H9 (cell line): ENCODE data around the gene TASOR2. TPM values are rescaled to one million over a fixed set of nuclear protein-coding genes. Genes with fewer than 3 reads are reported as not detected.

Source experiments
- DNase-seq: peaks from one replicate; pipeline ENCODE4 v3.0.0-alpha.2; 2017
- H2AFZ ChIP-seq: one replicate; pipeline ENCODE4 v1.6.1; 2013; ENCODE audit warnings: mild to moderate bottlenecking, low read length, control low read depth, moderate library complexity
- H2AK5ac ChIP-seq: 2 replicates; pipeline ENCODE4 v1.6.1; 2013; ENCODE audit warnings: low read length, control low read depth, mixed read lengths; ENCODE audit not compliant: insufficient read length
- H2BK120ac ChIP-seq: one replicate; pipeline ENCODE4 v1.6.1; 2013; ENCODE audit warnings: low read depth, mild to moderate bottlenecking, low read length, control low read depth, inconsistent platforms; ENCODE audit not compliant: poor library complexity, severe bottlenecking
- H2BK12ac ChIP-seq: 2 replicates; pipeline ENCODE4 v1.6.1; 2013; ENCODE audit warnings: low read length, control low read depth, mixed read lengths, low read depth; ENCODE audit not compliant: insufficient read length
- H2BK15ac ChIP-seq: 2 replicates; pipeline ENCODE4 v1.6.1; 2013; ENCODE audit warnings: low read depth, low read length, control low read depth
- H2BK20ac ChIP-seq: one replicate; pipeline ENCODE4 v1.6.1; 2013; ENCODE audit warnings: low read depth, mild to moderate bottlenecking, low read length, control low read depth, inconsistent platforms; ENCODE audit not compliant: poor library complexity, severe bottlenecking
- H2BK5ac ChIP-seq: 2 replicates; pipeline ENCODE4 v1.6.1; 2013; ENCODE audit warnings: low read length, control low read depth, mixed read lengths; ENCODE audit not compliant: insufficient read length
- H3K14ac ChIP-seq: 2 replicates; pipeline ENCODE4 v1.6.1; 2013; ENCODE audit warnings: low read length, control low read depth; ENCODE audit not compliant: insufficient read depth
- H3K18ac ChIP-seq: 2 replicates; pipeline ENCODE4 v1.6.1; 2013; ENCODE audit warnings: low read depth, mild to moderate bottlenecking, mixed read lengths, low read length, control low read depth; ENCODE audit not compliant: insufficient read length
- H3K23ac ChIP-seq: 2 replicates; pipeline ENCODE4 v1.6.1; 2013; ENCODE audit warnings: low read length, control low read depth, mixed read lengths, low read depth; ENCODE audit not compliant: insufficient read length
- H3K23me2 ChIP-seq: 2 replicates; pipeline ENCODE4 v1.6.1; 2013; ENCODE audit warnings: low read depth, mild to moderate bottlenecking, mixed read lengths, low read length, control low read depth; ENCODE audit not compliant: insufficient read length, poor library complexity, severe bottlenecking
- H3K27ac ChIP-seq: 2 replicates; pipeline ENCODE4 v1.5.1; 2013; ENCODE audit warnings: low read length, control low read depth, mixed read lengths, low read depth; ENCODE audit not compliant: insufficient read length
- H3K27me3 ChIP-seq: 2 replicates; pipeline ENCODE4 v1.6.1; 2013; ENCODE audit warnings: low read length, control low read depth, inconsistent platforms; ENCODE audit not compliant: insufficient read depth
- H3K4ac ChIP-seq: 2 replicates; pipeline ENCODE4 v1.6.1; 2013; ENCODE audit warnings: low read depth, mild to moderate bottlenecking, control low read depth, inconsistent platforms, low read length, moderate library complexity
- H3K4me1 ChIP-seq: 2 replicates; pipeline ENCODE4 v1.6.1; 2013; ENCODE audit warnings: low read length, control low read depth, inconsistent platforms; ENCODE audit not compliant: insufficient read depth
- H3K4me2 ChIP-seq: 2 replicates; pipeline ENCODE4 v1.6.1; 2013; ENCODE audit warnings: low read length, control low read depth, mixed read lengths; ENCODE audit not compliant: insufficient read length, insufficient read depth
- H3K56ac ChIP-seq: 2 replicates; pipeline ENCODE4 v1.6.1; 2013; ENCODE audit warnings: low read depth, mild to moderate bottlenecking, mixed read lengths, low read length, control low read depth; ENCODE audit not compliant: insufficient read length
- H3K79me1 ChIP-seq: 2 replicates; pipeline ENCODE4 v1.6.1; 2013; ENCODE audit warnings: low read depth, mild to moderate bottlenecking, moderate library complexity, low read length, control low read depth, inconsistent platforms; ENCODE audit not compliant: insufficient read depth, poor library complexity, severe bottlenecking
- H3K79me2 ChIP-seq: 2 replicates; pipeline ENCODE4 v1.6.1; 2013; ENCODE audit warnings: low read length, control low read depth, inconsistent platforms; ENCODE audit not compliant: insufficient read depth
- H3K9ac ChIP-seq: 2 replicates; pipeline ENCODE4 v1.6.1; 2013; ENCODE audit warnings: low read length, control low read depth, mixed read lengths; ENCODE audit not compliant: insufficient read length; ENCODE audit errors: extremely low read depth
- H3K9me3 ChIP-seq: one replicate; pipeline ENCODE4 v1.6.1; 2013; ENCODE audit warnings: low read depth, low read length, inconsistent platforms; ENCODE audit not compliant: control insufficient read depth
- H3T11ph ChIP-seq: one replicate; pipeline ENCODE4 v1.6.1; 2013; ENCODE audit warnings: mild to moderate bottlenecking, low read length, control low read depth, inconsistent platforms
- H4K20me1 ChIP-seq: one replicate; pipeline ENCODE4 v1.6.1; 2013; ENCODE audit not compliant: control insufficient read depth, insufficient read length, insufficient read depth
- H4K5ac ChIP-seq: 2 replicates; pipeline ENCODE4 v1.6.1; 2013; ENCODE audit warnings: low read depth, mild to moderate bottlenecking, mixed read lengths, low read length, control low read depth; ENCODE audit not compliant: insufficient read length
- H4K8ac ChIP-seq: replicated peaks from 2 replicates; pipeline ENCODE4 v1.6.1; 2013; ENCODE audit warnings: low read length, control low read depth, mixed read lengths, low read depth; ENCODE audit not compliant: insufficient read length
- H4K91ac ChIP-seq: 2 replicates; pipeline ENCODE4 v1.6.1; 2013; ENCODE audit warnings: low read depth, mild to moderate bottlenecking, moderate library complexity, mixed read lengths, low read length, control low read depth; ENCODE audit not compliant: insufficient read length
- H3K27ac Mint-ChIP-seq, 3 experiments: 2 replicates in 2 of 3; 3 replicates in 1 of 3; pipeline ENCODE4 v1.8.0; 2020 to 2021; ENCODE audit warnings: mixed read lengths in 3 of 3, mild to moderate bottlenecking in 1 of 3, moderate library complexity in 1 of 3
- H3K27me3 Mint-ChIP-seq: 2 replicates; pipeline ENCODE4 v1.8.0; 2021; ENCODE audit warnings: low read depth, mild to moderate bottlenecking, moderate library complexity, mixed read lengths
- H3K36me3 Mint-ChIP-seq, 3 experiments: 2 replicates in 2 of 3; 3 replicates in 1 of 3; pipeline ENCODE4 v1.8.0; 2020 to 2021; ENCODE audit warnings: low read depth in 3 of 3, mixed read lengths in 3 of 3; ENCODE audit not compliant: insufficient read depth in 1 of 3
- H3K4me1 Mint-ChIP-seq, 2 experiments: 2 replicates each; pipeline ENCODE4 v1.8.0; 2020; ENCODE audit warnings: mixed read lengths in 2 of 2
- H3K4me3 Mint-ChIP-seq, 2 experiments: 2 replicates in 1 of 2; 3 replicates in 1 of 2; pipeline ENCODE4 v1.8.0; 2020 to 2021; ENCODE audit warnings: mild to moderate bottlenecking in 2 of 2, mixed read lengths in 2 of 2, moderate library complexity in 1 of 2
- H3K9me3 Mint-ChIP-seq, 2 experiments: 2 replicates in 1 of 2; 3 replicates in 1 of 2; pipeline ENCODE4 v1.8.0; 2020; ENCODE audit warnings: mild to moderate bottlenecking in 2 of 2, mixed read lengths in 2 of 2, moderate library complexity in 1 of 2
- WGBS: extraction: QIAGEN DNeasy Blood & Tissue Kit; methylation state at CpG from one replicate; pipeline ENCODE4 v1.1.7; 2013; ENCODE audit warnings: missing lambda C conversion rate, low lambda C conversion rate, mixed read lengths; ENCODE audit not compliant: insufficient read length; ENCODE audit errors: extremely low coverage; 5-methylcytosine and 5-hydroxymethylcytosine counted together
- total RNA-seq: library from RNA; stranded (reverse); gene quantifications from 2 replicates; pipeline ENCODE4 v1.2.1, GENCODE V29; 2021
- TF ChIP-seq, protein P1 (sequence below): fragments of 200-600 bp; sonication (generic); conservative IDR thresholded peaks from 3 replicates; pipeline ENCODE4 v1.8.0; 2021; ENCODE audit warnings: antibody characterized with exemption, mild to moderate bottlenecking

TASOR2 gene
- total RNA-seq, 1 experiment from 2014 or later, result 64.5 TPM

GRCh38 chr10:5639066-5639465 is 45.6 kb upstream of the TASOR2 start:
- Mint-ChIP-seq H3K4me1 (no peaks in the 10 kb centered on the region), H3K27ac (no peak overlapping the region), H3K9me3 (no peaks in the 10 kb centered on the region), H3K4me3 (no peak overlapping the region), H3K27me3 (no peaks in the 10 kb centered on the region), H3K36me3 (peaks cover 19 to 48% (median 40%) of the 10 kb centered on the region in 3 experiments; a peak in 6 of 7 replicates)
- H4K8ac ChIP-seq, result no peak overlapping the region
- no peaks in the 10 kb centered on the region for H4K20me1 ChIP-seq
- no peak overlapping the region for H3K4ac ChIP-seq
- DNase-seq, result no peak
- no peak overlapping the region for H4K5ac ChIP-seq
- no peak overlapping the region for H3K4me2 ChIP-seq
- H2BK120ac ChIP-seq, result no peak overlapping the region
- H4K91ac ChIP-seq, result no peak overlapping the region
- H3K23me2 ChIP-seq, result no peaks in the 10 kb centered on the region
- no peak overlapping the region for H3K18ac ChIP-seq
- no peaks in the 10 kb centered on the region for H3K9me3 ChIP-seq
- no peak overlapping the region for H3K9ac ChIP-seq
- no peak overlapping the region for H2AK5ac ChIP-seq
- no peaks in the 10 kb centered on the region for H3K4me1 ChIP-seq
- no peaks in the 10 kb centered on the region for H3K27me3 ChIP-seq
- H2BK12ac ChIP-seq, result no peak overlapping the region
- H3T11ph ChIP-seq, result no peak overlapping the region
- no peak overlapping the region for H3K23ac ChIP-seq
- no peak overlapping the region for H3K27ac ChIP-seq
- no peak overlapping the region for H3K14ac ChIP-seq
- H2BK20ac ChIP-seq, result no peak overlapping the region
- H2BK5ac ChIP-seq, result no peak overlapping the region
- no peaks in the 10 kb centered on the region for H3K79me1 ChIP-seq
- no peak overlapping the region for H2AFZ ChIP-seq
- TF ChIP-seq, protein P1, sequence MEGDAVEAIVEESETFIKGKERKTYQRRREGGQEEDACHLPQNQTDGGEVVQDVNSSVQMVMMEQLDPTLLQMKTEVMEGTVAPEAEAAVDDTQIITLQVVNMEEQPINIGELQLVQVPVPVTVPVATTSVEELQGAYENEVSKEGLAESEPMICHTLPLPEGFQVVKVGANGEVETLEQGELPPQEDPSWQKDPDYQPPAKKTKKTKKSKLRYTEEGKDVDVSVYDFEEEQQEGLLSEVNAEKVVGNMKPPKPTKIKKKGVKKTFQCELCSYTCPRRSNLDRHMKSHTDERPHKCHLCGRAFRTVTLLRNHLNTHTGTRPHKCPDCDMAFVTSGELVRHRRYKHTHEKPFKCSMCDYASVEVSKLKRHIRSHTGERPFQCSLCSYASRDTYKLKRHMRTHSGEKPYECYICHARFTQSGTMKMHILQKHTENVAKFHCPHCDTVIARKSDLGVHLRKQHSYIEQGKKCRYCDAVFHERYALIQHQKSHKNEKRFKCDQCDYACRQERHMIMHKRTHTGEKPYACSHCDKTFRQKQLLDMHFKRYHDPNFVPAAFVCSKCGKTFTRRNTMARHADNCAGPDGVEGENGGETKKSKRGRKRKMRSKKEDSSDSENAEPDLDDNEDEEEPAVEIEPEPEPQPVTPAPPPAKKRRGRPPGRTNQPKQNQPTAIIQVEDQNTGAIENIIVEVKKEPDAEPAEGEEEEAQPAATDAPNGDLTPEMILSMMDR, result no peak
- no peaks in the 10 kb centered on the region for H3K79me2 ChIP-seq
- H3K56ac ChIP-seq, result no peak overlapping the region
- no CpG with 5 or more reads among the region's 17 CpGs for WGBS
- H2BK15ac ChIP-seq, result no peak overlapping the region
